A549 (cell line): ENCODE data around the gene MAMLD1.

Source experiments
- EHMT2 ChIP-seq: fragments of 200-600 bp; sonication (generic); IDR thresholded peaks from 2 replicates; pipeline ENCODE4 v1.6.1; 2016; ENCODE audit warnings: antibody characterized with exemption, low read depth, mild to moderate bottlenecking, moderate library complexity
- FOSL2 ChIP-seq, 2 experiments: fragments of 450-650 bp in 1 of 2; fragments of >200 bp in 1 of 2; sonication (Bioruptor Twin) in 1 of 2; formaldehyde crosslinking; IDR thresholded peaks; 2 replicates each; pipeline versions ENCODE4 v1.5.0 to v1.6.1; 2016 to 2020; ENCODE audit warnings: mild to moderate bottlenecking in 1 of 2, moderate library complexity in 1 of 2
- KDM1A ChIP-seq: fragments of 200-600 bp; sonication (generic); IDR thresholded peaks from 2 replicates; pipeline ENCODE4 v1.6.1; 2016; ENCODE audit warnings: low read depth, mild to moderate bottlenecking
- NR3C1 ChIP-seq: fragments of >200 bp; sonication (Bioruptor Twin); formaldehyde crosslinking; IDR thresholded peaks from 3 replicates; pipeline ENCODE4 v1.6.1; 2017
- PHF8 ChIP-seq: fragments of 200-600 bp; sonication (generic); IDR thresholded peaks from 2 replicates; pipeline ENCODE4 v1.6.1; 2016; ENCODE audit warnings: low read depth, mild to moderate bottlenecking, antibody characterized with exemption, moderate library complexity, borderline replicate concordance
- POLR2A ChIP-seq: IDR thresholded peaks from 2 replicates; pipeline ENCODE4 v1.6.1; 2012; ENCODE audit warnings: mild to moderate bottlenecking, low read length
- RCOR1 ChIP-seq: fragments of 150-350 bp; IDR thresholded peaks from 2 replicates; pipeline ENCODE4 v1.6.1; 2014; ENCODE audit warnings: antibody characterized with exemption, low read length, low read depth
- TF ChIP-seq, protein P1 (sequence below): fragments of >200 bp; sonication (Bioruptor Twin); formaldehyde crosslinking; IDR thresholded peaks from 3 replicates; pipeline ENCODE4 v1.5.1; 2016
- TF ChIP-seq, protein P2 (sequence below): fragments of 450-650 bp; IDR thresholded peaks from 2 replicates; pipeline ENCODE4 v1.6.1; 2014; ENCODE audit warnings: antibody characterized with exemption

DNA sequence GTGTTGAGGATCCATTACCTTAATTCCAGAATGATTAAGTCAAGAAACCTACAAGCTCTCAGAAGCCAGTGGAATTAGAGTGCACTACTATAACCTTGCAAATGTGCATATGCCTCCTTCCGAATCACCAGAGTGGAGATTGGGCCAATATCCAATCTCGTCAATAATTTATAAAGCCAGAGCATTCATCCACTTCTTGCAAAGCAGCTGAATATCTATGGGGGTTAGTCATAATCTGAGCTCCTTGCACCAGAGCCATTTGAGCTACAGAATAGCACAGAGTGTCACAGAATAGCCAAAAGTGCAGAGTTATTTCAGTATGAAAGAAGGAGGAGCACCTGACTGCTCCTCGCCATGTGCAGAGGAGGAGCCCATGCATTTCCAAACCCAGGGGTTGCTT is 136.1 kb downstream of the MAMLD1 start:
- TF ChIP-seq FOSL2 (IDR thresholded peaks at IDR 0.05) (no peak), FOSL2 (CRISPR knock-in tag; IDR thresholded peaks at IDR 0.05) (no peak), PHF8 (no peak), RCOR1 (no peak), POLR2A (no peak), KDM1A (no peak), NR3C1 (no peak), EHMT2 (no peak)
- TF ChIP-seq, protein P1, sequence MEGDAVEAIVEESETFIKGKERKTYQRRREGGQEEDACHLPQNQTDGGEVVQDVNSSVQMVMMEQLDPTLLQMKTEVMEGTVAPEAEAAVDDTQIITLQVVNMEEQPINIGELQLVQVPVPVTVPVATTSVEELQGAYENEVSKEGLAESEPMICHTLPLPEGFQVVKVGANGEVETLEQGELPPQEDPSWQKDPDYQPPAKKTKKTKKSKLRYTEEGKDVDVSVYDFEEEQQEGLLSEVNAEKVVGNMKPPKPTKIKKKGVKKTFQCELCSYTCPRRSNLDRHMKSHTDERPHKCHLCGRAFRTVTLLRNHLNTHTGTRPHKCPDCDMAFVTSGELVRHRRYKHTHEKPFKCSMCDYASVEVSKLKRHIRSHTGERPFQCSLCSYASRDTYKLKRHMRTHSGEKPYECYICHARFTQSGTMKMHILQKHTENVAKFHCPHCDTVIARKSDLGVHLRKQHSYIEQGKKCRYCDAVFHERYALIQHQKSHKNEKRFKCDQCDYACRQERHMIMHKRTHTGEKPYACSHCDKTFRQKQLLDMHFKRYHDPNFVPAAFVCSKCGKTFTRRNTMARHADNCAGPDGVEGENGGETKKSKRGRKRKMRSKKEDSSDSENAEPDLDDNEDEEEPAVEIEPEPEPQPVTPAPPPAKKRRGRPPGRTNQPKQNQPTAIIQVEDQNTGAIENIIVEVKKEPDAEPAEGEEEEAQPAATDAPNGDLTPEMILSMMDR: no peak
- TF ChIP-seq, protein P2, sequence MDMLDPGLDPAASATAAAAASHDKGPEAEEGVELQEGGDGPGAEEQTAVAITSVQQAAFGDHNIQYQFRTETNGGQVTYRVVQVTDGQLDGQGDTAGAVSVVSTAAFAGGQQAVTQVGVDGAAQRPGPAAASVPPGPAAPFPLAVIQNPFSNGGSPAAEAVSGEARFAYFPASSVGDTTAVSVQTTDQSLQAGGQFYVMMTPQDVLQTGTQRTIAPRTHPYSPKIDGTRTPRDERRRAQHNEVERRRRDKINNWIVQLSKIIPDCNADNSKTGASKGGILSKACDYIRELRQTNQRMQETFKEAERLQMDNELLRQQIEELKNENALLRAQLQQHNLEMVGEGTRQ: no peak
